OCI-LY1 (cell line): Measurements from ENCODE around the gene NUDT4.

Source experiments
- EZH2 ChIP-seq: fragments of 200-600 bp; sonication (generic), shearing (Covaris generic); IDR thresholded peaks from 2 replicates; pipeline ENCODE4 v1.8.0; 2017; ENCODE audit warnings: borderline replicate concordance, mixed run types, mild to moderate bottlenecking, antibody characterized with exemption, low read length, moderate library complexity, mixed read lengths
- TF ChIP-seq, protein P1 (sequence below): fragments of 200-600 bp; sonication (generic), shearing (Covaris generic); IDR thresholded peaks from 2 replicates; pipeline ENCODE4 v1.5.1; 2017; ENCODE audit warnings: mild to moderate bottlenecking, antibody characterized with exemption, low read length, moderate library complexity, mixed read lengths

DNA sequence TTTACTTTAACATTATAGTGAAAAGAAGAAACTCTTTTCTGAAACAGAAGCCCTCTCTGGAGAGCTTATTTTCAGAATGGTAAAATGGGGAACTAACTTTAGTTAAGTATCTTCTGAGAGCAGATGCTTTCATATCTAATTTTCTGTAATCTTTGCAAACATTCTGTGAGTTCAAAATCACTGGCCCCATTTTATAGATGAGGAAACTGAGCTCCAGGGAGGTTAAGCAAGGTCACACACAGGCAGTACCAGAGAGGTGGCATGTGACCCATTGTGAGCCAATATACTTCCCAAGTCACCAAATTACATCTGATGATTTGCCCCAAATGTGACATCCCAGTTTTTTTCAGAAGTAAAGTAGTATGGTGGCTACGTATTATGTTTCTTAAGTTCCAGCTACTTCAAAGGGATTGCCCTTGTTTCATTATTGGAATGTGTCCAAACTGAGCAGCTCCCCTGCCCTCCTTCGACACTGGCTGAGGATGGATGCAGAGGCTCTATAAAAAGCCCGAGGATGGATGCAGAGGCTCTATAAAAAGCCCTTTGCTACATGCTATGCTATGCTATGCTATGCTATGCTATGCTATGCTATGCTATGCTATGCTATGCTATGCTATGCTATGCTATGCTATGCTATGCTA lies 36.2 kb upstream of the NUDT4 start:
- TF ChIP-seq, protein P1, sequence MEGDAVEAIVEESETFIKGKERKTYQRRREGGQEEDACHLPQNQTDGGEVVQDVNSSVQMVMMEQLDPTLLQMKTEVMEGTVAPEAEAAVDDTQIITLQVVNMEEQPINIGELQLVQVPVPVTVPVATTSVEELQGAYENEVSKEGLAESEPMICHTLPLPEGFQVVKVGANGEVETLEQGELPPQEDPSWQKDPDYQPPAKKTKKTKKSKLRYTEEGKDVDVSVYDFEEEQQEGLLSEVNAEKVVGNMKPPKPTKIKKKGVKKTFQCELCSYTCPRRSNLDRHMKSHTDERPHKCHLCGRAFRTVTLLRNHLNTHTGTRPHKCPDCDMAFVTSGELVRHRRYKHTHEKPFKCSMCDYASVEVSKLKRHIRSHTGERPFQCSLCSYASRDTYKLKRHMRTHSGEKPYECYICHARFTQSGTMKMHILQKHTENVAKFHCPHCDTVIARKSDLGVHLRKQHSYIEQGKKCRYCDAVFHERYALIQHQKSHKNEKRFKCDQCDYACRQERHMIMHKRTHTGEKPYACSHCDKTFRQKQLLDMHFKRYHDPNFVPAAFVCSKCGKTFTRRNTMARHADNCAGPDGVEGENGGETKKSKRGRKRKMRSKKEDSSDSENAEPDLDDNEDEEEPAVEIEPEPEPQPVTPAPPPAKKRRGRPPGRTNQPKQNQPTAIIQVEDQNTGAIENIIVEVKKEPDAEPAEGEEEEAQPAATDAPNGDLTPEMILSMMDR = no peak
- TF ChIP-seq EZH2 = no peak
